Measurements from ENCODE around the gene GNB1L. TPM values are rescaled to one million over a fixed set of nuclear protein-coding genes. Genes with fewer than 3 reads are reported as not detected.

Gene GNB1L
- total RNA-seq, 2 experiments from 2014 or later: 7.4 to 8.7 TPM

DNA sequence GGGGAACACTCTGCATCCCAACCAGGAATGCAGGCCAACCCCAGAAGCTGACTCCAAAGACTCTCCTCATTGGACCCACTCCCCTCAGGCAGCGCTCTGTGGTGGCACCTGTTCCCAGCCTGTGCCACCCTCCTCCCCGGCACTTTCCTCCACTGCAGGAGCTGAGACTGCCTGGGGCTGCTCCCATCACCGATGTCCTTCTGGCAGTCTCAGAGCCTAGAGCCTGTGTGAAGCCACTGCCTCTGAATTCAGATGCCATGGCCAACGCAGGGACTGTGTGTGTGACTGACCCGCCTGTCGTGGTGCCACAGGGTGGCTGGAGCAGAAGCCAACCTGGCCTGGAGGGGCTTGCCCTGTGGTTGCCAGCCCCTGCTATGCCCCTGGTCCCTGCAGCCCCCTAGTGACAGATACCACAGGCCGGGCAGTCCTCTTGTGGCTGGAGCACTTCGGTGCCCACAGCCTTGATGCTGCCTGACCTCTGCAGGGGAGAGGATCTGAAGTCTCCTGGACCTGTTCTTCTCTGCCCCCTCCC lies 50.9 kb downstream of the GNB1L start:
- H3K27me3 Mint-ChIP-seq: no peaks in the 10 kb centered on the region
- no peak for DNase-seq
- POLR2A ChIA-PET: no interaction called here
- H3K27ac Mint-ChIP-seq: no peak overlapping the region
- CTCF ChIA-PET: no interaction called here
- no peaks in the 10 kb centered on the region for H3K4me1 Mint-ChIP-seq
- H3K36me3 Mint-ChIP-seq (ENCODE audit: low read depth): no peaks in the 10 kb centered on the region
- no peaks in the 10 kb centered on the region for H3K9me3 Mint-ChIP-seq
- H3K4me3 Mint-ChIP-seq: no peak overlapping the region

DNA sequence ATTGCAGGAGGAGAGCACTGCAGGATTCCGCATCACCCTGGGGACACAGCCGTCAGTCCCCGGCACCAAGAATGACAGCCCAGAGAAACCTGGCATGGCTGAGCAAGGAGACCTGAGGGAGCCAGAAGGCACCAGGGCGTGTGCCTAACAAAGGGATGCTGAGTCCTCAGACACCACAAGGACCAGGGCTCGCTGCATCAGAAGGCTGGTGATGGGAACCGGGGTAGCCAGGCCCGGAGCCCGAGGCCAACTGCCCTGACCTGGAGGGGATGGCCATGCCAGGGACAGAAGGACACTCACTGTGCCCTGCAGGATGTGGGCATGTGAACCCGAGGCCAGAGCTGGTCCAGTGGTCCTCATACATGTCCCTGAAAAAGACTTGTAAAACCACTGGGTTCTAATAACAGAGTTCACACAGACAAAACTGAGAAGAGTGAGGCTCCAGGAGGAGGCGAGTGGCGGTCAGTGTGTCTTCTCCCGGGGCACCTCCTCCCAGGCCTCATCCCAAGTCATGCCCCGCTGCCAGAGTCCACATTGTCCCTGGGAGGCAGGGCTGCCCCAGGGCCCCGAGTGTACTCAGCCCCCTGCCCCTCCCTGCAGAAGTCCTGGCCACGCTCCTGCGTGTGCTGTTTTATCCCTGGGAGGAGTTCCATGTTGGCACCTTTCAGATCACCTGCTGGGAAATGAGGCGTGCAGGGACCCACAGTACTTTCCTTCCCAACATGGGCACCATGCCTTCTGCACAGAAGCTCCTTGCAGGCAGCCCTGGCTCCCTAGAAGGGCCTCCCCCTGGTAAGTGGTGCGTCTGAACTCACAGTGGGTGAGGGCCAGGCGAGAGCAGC lies 51.6 kb downstream of the GNB1L start:
- CTCF ChIA-PET: no interaction called here
- POLR2A ChIA-PET: no interaction called here
- Mint-ChIP-seq H3K9me3 (no peaks in the 10 kb centered on the region), H3K27me3 (no peaks in the 10 kb centered on the region), H3K4me1 (no peaks in the 10 kb centered on the region), H3K27ac (no peak overlapping the region), H3K36me3 (ENCODE audit: low read depth) (no peaks in the 10 kb centered on the region), H3K4me3 (no peak overlapping the region)
- no peak for DNase-seq

DNA sequence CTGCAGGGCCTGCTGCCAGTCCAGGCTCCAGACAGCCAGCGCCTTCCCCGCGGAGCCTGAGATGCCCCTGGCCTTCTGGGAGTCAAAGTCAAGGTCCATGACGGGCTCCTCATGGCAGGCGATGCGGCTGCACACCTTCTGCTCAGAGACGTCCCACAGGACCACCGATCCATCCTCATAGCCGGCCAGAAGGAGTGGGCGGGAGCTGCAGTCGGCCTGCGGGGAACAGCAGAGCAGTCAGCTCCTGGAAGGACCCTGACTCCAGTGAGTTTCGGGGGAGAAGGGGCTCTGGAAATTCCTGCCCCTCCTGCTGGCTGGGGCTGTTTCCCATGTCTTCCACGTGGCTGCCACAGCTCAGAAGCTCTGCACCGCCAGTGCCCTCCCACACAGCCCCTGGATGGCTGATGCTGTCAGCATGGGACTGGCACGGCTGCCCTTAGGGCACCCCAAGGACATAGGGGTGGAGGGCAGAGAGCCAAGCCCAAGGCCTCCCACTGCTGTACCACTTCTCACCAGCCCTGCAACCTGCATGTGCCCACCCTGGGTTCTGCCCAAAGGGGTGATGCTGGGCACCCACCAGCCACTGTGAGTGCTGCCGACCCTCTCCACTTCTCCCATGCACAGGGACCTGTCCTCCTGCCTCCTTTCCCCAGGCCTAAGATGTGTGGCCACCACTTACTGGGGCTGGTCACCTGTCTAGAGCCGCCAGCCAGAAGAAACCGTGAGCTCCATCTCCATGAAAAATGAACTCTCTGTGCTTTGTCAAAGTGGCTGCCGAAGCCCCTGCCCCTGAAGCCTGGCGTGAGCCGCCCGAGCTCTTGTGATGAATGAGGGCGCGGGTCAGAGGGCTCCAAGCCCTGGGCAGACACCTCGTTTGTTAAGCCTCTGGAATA lies 52.4 kb downstream of the GNB1L start:
- Mint-ChIP-seq H3K36me3 (ENCODE audit: low read depth) (no peaks in the 10 kb centered on the region), H3K27me3 (no peaks in the 10 kb centered on the region), H3K4me1 (no peaks in the 10 kb centered on the region), H3K9me3 (no peaks in the 10 kb centered on the region), H3K27ac (no peak overlapping the region), H3K4me3 (no peak overlapping the region)
- DNase-seq: no peak
- ChIA-PET POLR2A (no interaction called here), CTCF (no interaction called here)

DNA sequence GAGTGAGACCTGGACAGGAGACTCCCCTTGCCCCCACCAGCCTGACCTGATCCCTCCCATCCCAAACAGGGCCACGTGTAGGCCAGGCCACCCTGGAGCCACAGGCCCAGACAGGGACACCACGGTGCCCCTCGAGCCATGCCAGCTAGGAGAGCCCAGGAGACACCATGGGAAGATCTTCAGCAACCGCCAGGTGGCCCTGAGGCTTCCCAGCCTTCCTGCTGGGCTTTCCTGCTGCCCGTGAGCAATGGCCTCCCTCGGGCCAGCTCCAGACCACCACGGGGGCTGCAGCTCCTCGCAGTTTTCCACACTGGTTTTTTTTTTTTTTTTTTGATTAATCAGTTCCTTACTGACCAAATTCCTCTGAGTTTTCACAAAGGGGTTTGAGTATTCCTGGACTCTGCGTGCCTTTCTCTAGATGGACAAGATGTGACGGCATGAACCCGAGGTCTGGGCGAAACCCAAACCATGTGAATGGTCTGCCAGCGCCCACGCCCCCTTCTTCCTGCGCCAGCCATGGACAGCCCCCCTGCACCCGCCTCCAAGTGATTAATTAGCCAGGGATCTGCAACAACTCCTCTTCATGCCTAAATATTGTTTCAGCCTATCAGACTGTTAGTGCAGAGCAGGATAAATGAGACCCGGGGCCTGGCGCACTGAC lies 53.2 kb downstream of the GNB1L start:
- POLR2A ChIA-PET: no interaction called here
- Mint-ChIP-seq H3K36me3 (ENCODE audit: low read depth) (no peaks in the 10 kb centered on the region), H3K27me3 (no peaks in the 10 kb centered on the region), H3K9me3 (no peaks in the 10 kb centered on the region), H3K4me1 (no peaks in the 10 kb centered on the region), H3K4me3 (no peak overlapping the region), H3K27ac (no peak overlapping the region)
- DNase-seq: no peak
- CTCF ChIA-PET: no interaction called here

DNA sequence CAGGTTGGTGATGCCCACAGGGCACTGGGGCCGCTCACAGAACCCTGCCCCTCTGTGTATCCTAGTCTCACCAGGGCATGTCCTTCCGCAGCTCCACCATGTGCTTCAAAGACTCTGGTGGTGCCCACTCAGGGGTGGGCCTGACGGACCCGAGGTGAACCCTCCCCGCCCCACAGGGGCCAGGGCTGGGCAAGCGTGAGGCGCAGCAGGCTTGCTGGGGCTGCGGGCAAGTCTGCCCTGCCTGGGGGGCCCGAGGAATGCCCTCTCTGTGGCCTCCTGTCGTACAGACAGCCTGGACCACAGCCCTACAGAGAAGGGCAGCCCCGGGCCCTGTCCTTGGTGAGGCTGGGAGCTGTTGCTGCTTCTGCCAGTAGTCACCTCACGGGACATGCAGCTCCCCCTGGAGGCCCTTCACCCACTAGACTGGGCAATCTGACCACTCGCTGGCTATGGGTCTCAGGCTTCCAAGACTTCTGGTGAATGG lies 53.9 kb downstream of the GNB1L start:
- Mint-ChIP-seq H3K4me3 (no peak overlapping the region), H3K27me3 (no peaks in the 10 kb centered on the region), H3K36me3 (ENCODE audit: low read depth) (no peaks in the 10 kb centered on the region), H3K27ac (no peak overlapping the region), H3K9me3 (no peaks in the 10 kb centered on the region), H3K4me1 (no peaks in the 10 kb centered on the region)
- POLR2A ChIA-PET: no interaction called here
- DNase-seq: no peak
- CTCF ChIA-PET: no interaction called here

DNA sequence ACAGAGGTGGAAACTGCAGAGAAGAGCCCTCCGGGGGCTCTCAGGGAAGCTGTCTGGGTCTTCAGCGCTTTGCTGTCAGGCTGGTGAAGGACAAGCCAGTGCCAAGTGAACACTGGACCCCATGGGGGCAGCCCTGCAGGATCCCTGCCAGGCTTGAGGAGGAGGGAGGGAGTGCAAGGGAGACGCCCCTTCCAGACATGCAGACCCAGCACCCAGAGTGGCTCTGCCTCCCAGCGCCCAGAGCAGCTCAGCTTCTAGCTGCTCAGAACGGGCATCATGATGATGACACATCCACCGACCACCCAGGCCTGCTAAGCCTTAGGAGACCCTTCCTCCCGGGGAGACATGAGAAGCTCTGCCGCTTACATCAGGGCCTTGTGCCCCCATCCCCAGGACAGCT lies 54.4 kb downstream of the GNB1L start:
- DNase-seq: no peak
- Mint-ChIP-seq H3K27me3 (no peaks in the 10 kb centered on the region), H3K4me1 (no peaks in the 10 kb centered on the region), H3K9me3 (no peaks in the 10 kb centered on the region), H3K4me3 (no peak overlapping the region), H3K36me3 (ENCODE audit: low read depth) (no peaks in the 10 kb centered on the region), H3K27ac (no peak overlapping the region)
- ChIA-PET POLR2A (no interaction called here), CTCF (no interaction called here)

DNA sequence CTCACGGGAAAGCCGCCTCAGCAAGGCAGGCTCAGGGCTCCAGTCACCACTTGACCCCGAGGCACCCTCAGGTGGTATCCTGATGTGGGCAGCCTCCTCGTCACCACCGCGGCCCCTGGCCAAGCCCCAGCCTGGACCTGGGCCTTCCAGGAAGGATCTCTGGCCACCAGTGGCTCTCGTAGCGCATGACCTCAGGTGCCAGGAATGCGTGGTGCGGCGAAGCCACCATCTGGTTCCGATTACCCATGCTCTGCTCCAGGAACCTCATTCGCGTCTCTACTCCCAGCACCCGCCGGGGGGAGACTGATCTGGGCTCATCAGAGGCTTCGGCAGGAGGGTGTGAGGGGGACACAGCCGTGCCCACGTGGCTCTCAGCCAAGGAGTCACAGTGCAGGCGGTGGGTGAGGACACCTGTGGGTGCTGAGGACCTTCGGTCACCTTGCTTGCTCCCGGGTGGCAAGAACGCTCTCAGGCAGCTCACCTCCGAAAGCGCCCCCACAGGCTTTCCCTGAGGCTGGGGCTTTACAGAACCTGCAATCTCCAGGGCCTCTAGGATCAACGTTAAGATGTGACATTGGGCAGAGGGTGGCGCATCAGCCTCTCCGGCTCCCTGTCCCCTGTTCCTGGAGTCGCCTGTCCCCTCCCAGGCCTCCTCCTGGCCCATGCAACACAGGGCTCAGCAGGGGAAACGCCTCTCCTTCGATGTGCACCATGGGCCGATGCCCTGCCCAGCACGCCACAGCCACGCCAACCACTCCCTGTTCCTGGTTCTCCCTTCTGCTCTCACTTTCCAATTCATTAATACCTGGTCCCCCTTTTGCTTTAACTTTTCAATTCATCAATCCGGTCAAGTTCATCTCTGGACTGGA lies 55.1 kb downstream of the GNB1L start:
- H3K9me3 Mint-ChIP-seq: no peaks in the 10 kb centered on the region
- POLR2A ChIA-PET: no interaction called here
- DNase-seq: no peak
- H3K36me3 Mint-ChIP-seq (ENCODE audit: low read depth): no peaks in the 10 kb centered on the region
- no peaks in the 10 kb centered on the region for H3K27me3 Mint-ChIP-seq
- H3K4me1 Mint-ChIP-seq: no peaks in the 10 kb centered on the region
- H3K27ac Mint-ChIP-seq: no peak overlapping the region
- CTCF ChIA-PET: no interaction called here
- no peak overlapping the region for H3K4me3 Mint-ChIP-seq

DNA sequence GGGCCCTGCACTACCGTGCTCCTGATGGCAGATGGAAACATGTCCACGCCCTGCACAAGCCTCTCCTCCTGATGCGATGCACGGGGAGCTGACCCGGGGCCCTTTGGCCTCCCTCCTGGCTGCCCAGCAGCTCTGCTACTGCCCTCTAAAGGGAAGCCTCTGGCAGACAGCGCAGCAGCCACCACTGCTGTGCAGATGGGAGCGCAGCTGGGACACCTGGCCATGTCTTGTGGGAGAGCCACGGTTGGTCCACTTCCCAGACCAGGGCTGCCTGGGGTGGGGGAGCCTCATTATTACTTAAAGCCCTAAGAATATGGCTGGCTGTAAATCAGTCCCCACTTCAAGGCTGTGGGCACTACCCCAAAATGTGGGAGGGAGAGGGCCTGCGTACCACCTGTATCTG lies 55.8 kb downstream of the GNB1L start:
- no peaks in the 10 kb centered on the region for H3K27me3 Mint-ChIP-seq
- DNase-seq: no peak
- H3K9me3 Mint-ChIP-seq: no peaks in the 10 kb centered on the region
- CTCF ChIA-PET: no interaction called here
- POLR2A ChIA-PET: no interaction called here
- no peaks in the 10 kb centered on the region for H3K4me1 Mint-ChIP-seq
- no peak overlapping the region for H3K27ac Mint-ChIP-seq
- H3K36me3 Mint-ChIP-seq (ENCODE audit: low read depth): no peaks in the 10 kb centered on the region
- no peak overlapping the region for H3K4me3 Mint-ChIP-seq

DNA sequence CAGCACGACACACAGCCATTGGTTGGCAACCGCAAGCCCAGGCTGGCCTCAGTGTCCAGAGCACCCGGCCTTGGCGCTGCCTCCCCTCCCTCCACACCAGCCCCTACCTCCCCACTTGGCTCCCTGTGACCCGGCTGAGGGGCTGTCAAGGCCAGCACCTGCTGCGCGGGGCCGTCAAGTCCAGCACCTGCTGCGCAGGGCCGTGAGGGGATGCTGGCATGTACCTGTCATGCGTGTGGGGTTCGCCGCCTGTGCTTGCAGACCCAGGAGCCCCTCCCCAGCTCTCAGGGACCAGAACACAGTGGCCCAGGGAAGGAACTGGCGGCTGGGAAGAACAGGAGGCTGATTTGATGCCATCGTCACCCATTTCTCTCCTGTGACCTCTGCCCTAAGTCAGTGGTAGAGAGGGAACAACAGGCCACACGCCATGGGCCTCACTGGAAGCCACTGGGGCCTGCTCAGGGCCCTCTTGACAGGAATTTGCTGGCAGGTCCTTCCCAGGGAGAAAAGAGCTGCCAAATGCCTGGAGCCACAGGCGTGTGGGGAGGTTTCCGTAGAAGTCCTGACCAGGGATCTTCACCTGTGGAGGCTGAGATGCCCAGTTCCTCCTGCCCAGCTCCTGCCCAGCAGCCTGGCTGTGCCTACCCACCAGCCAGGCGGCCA lies 56.5 kb downstream of the GNB1L start:
- no peak overlapping the region for H3K4me3 Mint-ChIP-seq
- H3K4me1 Mint-ChIP-seq: no peaks in the 10 kb centered on the region
- H3K36me3 Mint-ChIP-seq (ENCODE audit: low read depth): no peaks in the 10 kb centered on the region
- no peaks in the 10 kb centered on the region for H3K9me3 Mint-ChIP-seq
- H3K27me3 Mint-ChIP-seq: no peaks in the 10 kb centered on the region
- H3K27ac Mint-ChIP-seq: no peak overlapping the region
- POLR2A ChIA-PET: no interaction called here
- DNase-seq: no peak
- CTCF ChIA-PET: no interaction called here

DNA sequence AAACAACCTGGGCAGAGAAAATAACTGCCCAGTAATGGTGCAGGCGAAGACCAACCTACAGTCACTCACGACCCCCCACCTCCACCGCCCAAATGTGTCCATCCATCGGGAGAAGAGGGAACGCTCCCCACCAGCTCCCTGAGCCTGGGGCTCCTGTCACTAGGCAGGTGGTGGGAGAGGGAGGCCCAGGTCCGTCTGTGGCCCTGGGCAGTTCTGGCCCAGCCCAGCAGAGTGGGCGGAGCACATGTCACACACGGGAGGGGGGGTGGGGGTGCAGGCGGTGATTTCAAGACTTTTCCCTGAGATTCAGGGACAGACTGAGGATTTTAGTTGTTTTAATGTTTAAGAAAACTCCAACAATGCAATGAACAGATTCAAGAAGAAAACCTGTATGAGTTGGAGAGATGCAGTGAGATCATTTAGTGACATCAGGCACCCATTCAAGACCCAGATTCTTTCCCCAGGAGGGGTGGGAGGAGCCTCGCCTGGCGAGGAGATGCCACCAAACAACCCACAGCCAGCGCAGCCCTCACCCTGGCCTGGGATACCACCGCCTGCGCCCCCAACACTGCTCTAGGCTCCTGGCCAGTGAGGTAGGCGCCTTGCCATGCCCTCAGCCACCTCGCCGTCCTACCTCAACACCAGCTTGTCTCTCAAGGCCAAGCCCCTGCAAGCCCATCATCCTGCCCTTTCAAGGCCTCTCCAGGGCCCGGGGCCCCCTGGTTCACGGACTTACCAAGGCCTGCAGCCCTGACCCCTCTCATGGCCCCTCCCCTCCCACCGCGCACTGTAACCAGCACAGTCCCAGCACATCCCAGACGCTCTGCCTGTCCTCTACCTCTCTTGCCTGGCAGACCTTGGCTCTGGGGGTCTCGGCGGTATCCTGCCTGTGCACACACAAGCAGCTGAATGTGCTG lies 57.3 kb downstream of the GNB1L start:
- no peak overlapping the region for H3K4me3 Mint-ChIP-seq
- no peaks in the 10 kb centered on the region for H3K4me1 Mint-ChIP-seq
- DNase-seq: no peak
- ChIA-PET POLR2A (no interaction called here), CTCF (no interaction called here)
- no peaks in the 10 kb centered on the region for H3K27me3 Mint-ChIP-seq
- H3K27ac Mint-ChIP-seq: no peak overlapping the region
- no peaks in the 10 kb centered on the region for H3K36me3 Mint-ChIP-seq (ENCODE audit: low read depth)
- H3K9me3 Mint-ChIP-seq: no peaks in the 10 kb centered on the region

DNA sequence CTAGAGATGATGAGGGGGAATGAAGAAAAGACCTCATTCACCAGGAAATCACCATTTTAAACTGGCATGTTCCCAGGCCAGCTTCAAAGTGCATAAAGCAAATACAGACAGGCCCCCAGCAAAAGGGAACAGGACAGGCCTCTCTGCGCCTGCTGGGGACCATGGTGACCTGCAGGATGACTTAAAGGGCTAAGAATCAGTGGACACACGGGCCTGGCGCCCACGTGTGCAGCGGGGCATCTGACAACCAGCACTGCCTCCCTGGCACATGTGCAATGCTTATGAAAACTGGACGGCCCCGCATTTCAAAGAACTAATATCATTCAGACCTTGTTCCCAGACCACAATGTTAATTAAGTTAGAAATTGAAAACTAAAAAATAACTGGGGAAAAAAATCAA lies 58.5 kb downstream of the GNB1L start:
- POLR2A ChIA-PET: no interaction called here

More for the DNA sequence above, 58.5 kb downstream of the GNB1L start:
- no peak overlapping the region for H3K27ac Mint-ChIP-seq
- no peaks in the 10 kb centered on the region for H3K36me3 Mint-ChIP-seq (ENCODE audit: low read depth)
- CTCF ChIA-PET: no interaction called here
- no peak overlapping the region for H3K4me3 Mint-ChIP-seq
- no peak for DNase-seq
- no peaks in the 10 kb centered on the region for H3K4me1 Mint-ChIP-seq
- H3K27me3 Mint-ChIP-seq: no peaks in the 10 kb centered on the region
- no peaks in the 10 kb centered on the region for H3K9me3 Mint-ChIP-seq
